NOMO-1 treated with dmso at 0.1 percent for 144 hours (cell line): ENCODE results near the gene CRACDL.

Source experiments
- DNase-seq: peaks from one replicate; lab custom pipeline; 2025; ENCODE audit not compliant: unreplicated experiment; lab: John Stamatoyannopoulos, UW

Gene CRACDL

GRCh38 chr2:98826856-98827255, 109.2 kb downstream of the CRACDL start:
- no peak for DNase-seq

- no peak for DNase-seq
These were observed 110.2 kb downstream of the CRACDL start for GRCh38 chr2:98825858-98826257.

GRCh38 chr2:98825404-98825803, 110.6 kb downstream of the CRACDL start:
- DNase-seq = no peak

GRCh38 chr2:98825020-98825350, 111.0 kb downstream of the CRACDL start:
- no peak for DNase-seq

GRCh38 chr2:98824256-98825019, 111.6 kb downstream of the CRACDL start:
- peak; percentile 76 for DNase-seq

GRCh38 chr2:98823196-98824170, 112.5 kb downstream of the CRACDL start:
- no peak for DNase-seq

- DNase-seq = no peak
These were observed 113.5 kb downstream of the CRACDL start for GRCh38 chr2:98822301-98823164.

GRCh38 chr2:98821629-98822135, 114.3 kb downstream of the CRACDL start:
- no peak for DNase-seq

GRCh38 chr2:98819231-98819766, 116.7 kb downstream of the CRACDL start:
- no peak for DNase-seq

- no peak for DNase-seq
These were observed 117.9 kb downstream of the CRACDL start for GRCh38 chr2:98818164-98818563.

- no peak for DNase-seq
These were observed 119.7 kb downstream of the CRACDL start for GRCh38 chr2:98816281-98816680.

GRCh38 chr2:98815795-98816194, 120.2 kb downstream of the CRACDL start:
- DNase-seq = no peak

- DNase-seq = no peak
These were observed 124.3 kb downstream of the CRACDL start for GRCh38 chr2:98811766-98812165.

GRCh38 chr2:98810588-98810928, 125.5 kb downstream of the CRACDL start:
- no peak for DNase-seq

GRCh38 chr2:98809878-98810587, 126.0 kb downstream of the CRACDL start:
- DNase-seq = no peak

GRCh38 chr2:98809116-98809515, 126.9 kb downstream of the CRACDL start:
- no peak for DNase-seq

GRCh38 chr2:98808546-98808945, 127.5 kb downstream of the CRACDL start:
- no peak for DNase-seq

GRCh38 chr2:98807929-98808328, 128.1 kb downstream of the CRACDL start:
- DNase-seq = no peak

- DNase-seq = no peak
These were observed 128.8 kb downstream of the CRACDL start for GRCh38 chr2:98807221-98807620.

GRCh38 chr2:98806236-98806697, 129.8 kb downstream of the CRACDL start:
- DNase-seq = no peak
